ENCODE data around the gene CES4A. TPM values are rescaled to one million over a fixed set of nuclear protein-coding genes. Genes with fewer than 3 reads are reported as not detected.

CES4A gene
- total RNA-seq, 1 experiment from 2014 or later, result 0.61 TPM

- no peaks in the 10 kb centered on the region for H3K9me3 Mint-ChIP-seq
- no peak overlapping the region for H3K27ac Mint-ChIP-seq
- TF ChIP-seq ZNF232 (CRISPR knock-in tag; IDR thresholded peaks at IDR 0.05), result no peak
- no peak for TF ChIP-seq NFE2L1 (CRISPR knock-in tag; IDR thresholded peaks at IDR 0.05)
- TF ChIP-seq ETV6 (CRISPR knock-in tag; IDR thresholded peaks at IDR 0.05), result no peak
- no peak for TF ChIP-seq RORB (CRISPR knock-in tag; IDR thresholded peaks at IDR 0.05)
- TF ChIP-seq HMGXB4 (CRISPR knock-in tag; IDR thresholded peaks at IDR 0.05), result no peak
- TF ChIP-seq, protein P1, sequence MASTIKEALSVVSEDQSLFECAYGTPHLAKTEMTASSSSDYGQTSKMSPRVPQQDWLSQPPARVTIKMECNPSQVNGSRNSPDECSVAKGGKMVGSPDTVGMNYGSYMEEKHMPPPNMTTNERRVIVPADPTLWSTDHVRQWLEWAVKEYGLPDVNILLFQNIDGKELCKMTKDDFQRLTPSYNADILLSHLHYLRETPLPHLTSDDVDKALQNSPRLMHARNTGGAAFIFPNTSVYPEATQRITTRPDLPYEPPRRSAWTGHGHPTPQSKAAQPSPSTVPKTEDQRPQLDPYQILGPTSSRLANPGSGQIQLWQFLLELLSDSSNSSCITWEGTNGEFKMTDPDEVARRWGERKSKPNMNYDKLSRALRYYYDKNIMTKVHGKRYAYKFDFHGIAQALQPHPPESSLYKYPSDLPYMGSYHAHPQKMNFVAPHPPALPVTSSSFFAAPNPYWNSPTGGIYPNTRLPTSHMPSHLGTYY (CRISPR knock-in tag; IDR thresholded peaks at IDR 0.05), result no peak
- no peak for TF ChIP-seq ATF1 (CRISPR knock-in tag; IDR thresholded peaks at IDR 0.05)
- TF ChIP-seq FOXP1 (CRISPR knock-in tag; IDR thresholded peaks at IDR 0.05; ENCODE audit: borderline replicate concordance), result no peak
- TF ChIP-seq E2F5 (CRISPR knock-in tag; IDR thresholded peaks at IDR 0.05), result no peak
- TF ChIP-seq FOXK1 (CRISPR knock-in tag; IDR thresholded peaks at IDR 0.05), result no peak
- TF ChIP-seq ZNF532 (CRISPR knock-in tag; IDR thresholded peaks at IDR 0.05; ENCODE audit: borderline replicate concordance), result no peak
- no peak for TF ChIP-seq ZMAT4 (CRISPR knock-in tag; IDR thresholded peaks at IDR 0.05)
- TF ChIP-seq CREM (CRISPR knock-in tag; IDR thresholded peaks at IDR 0.05), result no peak
- TF ChIP-seq JUN (CRISPR knock-in tag; IDR thresholded peaks at IDR 0.05), result no peak
- TF ChIP-seq SP1 (CRISPR knock-in tag; conservative IDR thresholded peaks at IDR 0.05), result no peak
- TF ChIP-seq JAZF1 (CRISPR knock-in tag; IDR thresholded peaks at IDR 0.05), result no peak
- H3K36me3 Mint-ChIP-seq, result peaks cover 6% of the 10 kb centered on the region; the same call in 1 of the 2 replicates
- DNase-seq (ENCODE audit: low spot score) (no peak), ATAC-seq (no peak)
- H3K4me1 Mint-ChIP-seq, result peaks cover 14% of the 10 kb centered on the region
- POLR2A ChIA-PET, result no interaction called here
- H3K27me3 Mint-ChIP-seq (ENCODE audit: low read depth), result no peaks in the 10 kb centered on the region
- CTCF ChIA-PET, result no interaction called here
- no peak overlapping the region for H3K4me3 Mint-ChIP-seq
Measured at GRCh38 chr16:67039260-67040020, 51.1 kb downstream of the CES4A start.

DNA sequence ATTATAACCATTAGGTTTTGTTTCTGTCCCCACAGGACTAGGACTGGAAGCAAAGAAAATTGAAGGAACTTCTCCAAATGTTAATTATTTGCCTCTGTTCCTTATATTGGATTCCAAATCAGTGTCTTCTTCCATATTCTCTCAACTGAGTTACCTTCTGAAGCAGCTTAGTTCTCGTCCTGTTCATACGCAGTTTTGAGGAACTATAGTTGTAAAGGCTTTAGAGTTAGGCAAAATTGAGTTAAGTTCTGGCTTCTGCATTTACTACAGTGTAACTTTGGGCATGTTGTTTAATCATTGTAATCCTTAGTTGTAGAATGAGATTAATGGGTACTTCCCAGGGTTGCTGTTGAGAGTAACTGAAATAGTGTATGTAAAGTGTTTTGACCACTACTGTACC lies 51.8 kb downstream of the CES4A start:
- DNase-seq (ENCODE audit: low spot score) (no peak), ATAC-seq (no peak)
- Mint-ChIP-seq H3K27ac (no peak overlapping the region), H3K36me3 (peaks cover 6% of the 10 kb centered on the region; the same call in 1 of the 2 replicates), H3K4me1 (peaks cover 14% of the 10 kb centered on the region), H3K9me3 (no peaks in the 10 kb centered on the region), H3K27me3 (ENCODE audit: low read depth) (no peaks in the 10 kb centered on the region), H3K4me3 (no peak overlapping the region)
- ChIA-PET POLR2A (no interaction called here), CTCF (no interaction called here)
- TF ChIP-seq PRRX2 (CRISPR knock-in tag; IDR thresholded peaks at IDR 0.05) (no peak), MYBL2 (CRISPR knock-in tag; IDR thresholded peaks at IDR 0.05) (no peak), HMGA2 (CRISPR knock-in tag; IDR thresholded peaks at IDR 0.05) (no peak), FOXP1 (CRISPR knock-in tag; IDR thresholded peaks at IDR 0.05; ENCODE audit: borderline replicate concordance) (no peak), ATF2 (CRISPR knock-in tag; IDR thresholded peaks at IDR 0.05; ENCODE audit: borderline replicate concordance, low read depth) (no peak), KAT7 (CRISPR knock-in tag; IDR thresholded peaks at IDR 0.05; ENCODE audit: borderline replicate concordance) (no peak), HMGXB4 (CRISPR knock-in tag; IDR thresholded peaks at IDR 0.05) (no peak)
- TF ChIP-seq, protein P2, sequence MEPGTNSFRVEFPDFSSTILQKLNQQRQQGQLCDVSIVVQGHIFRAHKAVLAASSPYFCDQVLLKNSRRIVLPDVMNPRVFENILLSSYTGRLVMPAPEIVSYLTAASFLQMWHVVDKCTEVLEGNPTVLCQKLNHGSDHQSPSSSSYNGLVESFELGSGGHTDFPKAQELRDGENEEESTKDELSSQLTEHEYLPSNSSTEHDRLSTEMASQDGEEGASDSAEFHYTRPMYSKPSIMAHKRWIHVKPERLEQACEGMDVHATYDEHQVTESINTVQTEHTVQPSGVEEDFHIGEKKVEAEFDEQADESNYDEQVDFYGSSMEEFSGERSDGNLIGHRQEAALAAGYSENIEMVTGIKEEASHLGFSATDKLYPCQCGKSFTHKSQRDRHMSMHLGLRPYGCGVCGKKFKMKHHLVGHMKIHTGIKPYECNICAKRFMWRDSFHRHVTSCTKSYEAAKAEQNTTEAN (CRISPR knock-in tag; IDR thresholded peaks at IDR 0.05), result no peak

Measured in WTC11 (cell line).